GM12892 (cell line): ENCODE measurements around the gene MPRIP.

Experiments
- POLR2A ChIP-seq: IDR thresholded peaks from 2 replicates; pipeline ENCODE4 v1.6.1; 2011; ENCODE audit warnings: low read depth, low read length, control low read depth
- POLR2AphosphoS5 ChIP-seq: IDR thresholded peaks from 2 replicates; pipeline ENCODE4 v1.6.1; 2011; ENCODE audit warnings: low read depth, low read length, control low read depth

GRCh38 chr17:17201271-17201670 lies 159.0 kb downstream of the MPRIP start:
- TF ChIP-seq POLR2A = no peak
- TF ChIP-seq POLR2AphosphoS5 = no peak
